ENCODE results near the gene ATP8B3.

ATP8B3 gene

GRCh38 chr19:1856698-1857603 lies 44.9 kb upstream of the ATP8B3 start:
- peak overlapping the region; percentile 24; the same call in 1 of the 2 replicates for H3K4me3 ChIP-seq (ENCODE audit: low read length)
- H3K9me3 ChIP-seq (ENCODE audit: control insufficient read depth, insufficient read depth, low read length), result no peaks in the 10 kb centered on the region
- no peaks in the 10 kb centered on the region for H3K36me3 ChIP-seq (ENCODE audit: control insufficient read depth, insufficient read depth, low read length)
- no CpG with 5 or more reads among the region's 73 CpGs for WGBS (ENCODE audit: insufficient coverage, insufficient read length)
- no peak overlapping the region for H3K27ac ChIP-seq (ENCODE audit: low read length)
- peaks cover 44% of the 10 kb centered on the region for H3K4me1 ChIP-seq (ENCODE audit: control insufficient read depth, insufficient read depth, low read length)
- H3K27me3 ChIP-seq (ENCODE audit: control insufficient read depth, insufficient read depth, low read length), result no peaks in the 10 kb centered on the region
- no peak for DNase-seq (ENCODE audit: low read depth, low spot score)

GRCh38 chr19:1856345-1856697 lies 44.2 kb upstream of the ATP8B3 start:
- Histone ChIP-seq H3K27ac (ENCODE audit: low read length) (no peak overlapping the region), H3K36me3 (ENCODE audit: control insufficient read depth, insufficient read depth, low read length) (no peaks in the 10 kb centered on the region), H3K4me1 (ENCODE audit: control insufficient read depth, insufficient read depth, low read length) (peaks cover 42% of the 10 kb centered on the region), H3K27me3 (ENCODE audit: control insufficient read depth, insufficient read depth, low read length) (no peaks in the 10 kb centered on the region), H3K9me3 (ENCODE audit: control insufficient read depth, insufficient read depth, low read length) (no peaks in the 10 kb centered on the region), H3K4me3 (ENCODE audit: low read length) (peak overlapping the region; percentile 24; the same call in 1 of the 2 replicates)
- no CpG with 5 or more reads among the region's 6 CpGs for WGBS (ENCODE audit: insufficient coverage, insufficient read length)
- no peak for DNase-seq (ENCODE audit: low read depth, low spot score)

GRCh38 chr19:1855828-1856255 lies 43.8 kb upstream of the ATP8B3 start:
- WGBS (ENCODE audit: insufficient coverage, insufficient read length), result no CpG with 5 or more reads among the region's 13 CpGs
- Histone ChIP-seq H3K9me3 (ENCODE audit: control insufficient read depth, insufficient read depth, low read length) (no peaks in the 10 kb centered on the region), H3K4me1 (ENCODE audit: control insufficient read depth, insufficient read depth, low read length) (peaks cover 41% of the 10 kb centered on the region)

GRCh38 chr19:1855040-1855827 lies 43.2 kb upstream of the ATP8B3 start:
- WGBS (ENCODE audit: insufficient coverage, insufficient read length), result no CpG with 5 or more reads among the region's 33 CpGs
- Histone ChIP-seq H3K27me3 (ENCODE audit: control insufficient read depth, insufficient read depth, low read length) (no peaks in the 10 kb centered on the region), H3K27ac (ENCODE audit: low read length) (no peak overlapping the region), H3K4me1 (ENCODE audit: control insufficient read depth, insufficient read depth, low read length) (peaks cover 40% of the 10 kb centered on the region), H3K36me3 (ENCODE audit: control insufficient read depth, insufficient read depth, low read length) (no peaks in the 10 kb centered on the region), H3K4me3 (ENCODE audit: low read length) (no peak overlapping the region; the same call in 1 of the 2 replicates), H3K9me3 (ENCODE audit: control insufficient read depth, insufficient read depth, low read length) (no peaks in the 10 kb centered on the region)
- DNase-seq (ENCODE audit: low read depth, low spot score), result no peak

More at GRCh38 chr19:1855828-1856255, 43.8 kb upstream of the ATP8B3 start:
- Histone ChIP-seq H3K36me3 (ENCODE audit: control insufficient read depth, insufficient read depth, low read length) (no peaks in the 10 kb centered on the region), H3K27ac (ENCODE audit: low read length) (no peak overlapping the region), H3K27me3 (ENCODE audit: control insufficient read depth, insufficient read depth, low read length) (no peaks in the 10 kb centered on the region), H3K4me3 (ENCODE audit: low read length) (no peak overlapping the region)
- no peak for DNase-seq (ENCODE audit: low read depth, low spot score)

GRCh38 chr19:1854542-1855039 lies 42.5 kb upstream of the ATP8B3 start:
- no peaks in the 10 kb centered on the region for H3K9me3 ChIP-seq (ENCODE audit: control insufficient read depth, insufficient read depth, low read length)
- no peaks in the 10 kb centered on the region for H3K27me3 ChIP-seq (ENCODE audit: control insufficient read depth, insufficient read depth, low read length)
- peaks cover 37% of the 10 kb centered on the region for H3K4me1 ChIP-seq (ENCODE audit: control insufficient read depth, insufficient read depth, low read length)
- no CpG with 5 or more reads among the region's 37 CpGs for WGBS (ENCODE audit: insufficient coverage, insufficient read length)
- H3K36me3 ChIP-seq (ENCODE audit: control insufficient read depth, insufficient read depth, low read length), result no peaks in the 10 kb centered on the region
- no peak for DNase-seq (ENCODE audit: low read depth, low spot score)
- H3K4me3 ChIP-seq (ENCODE audit: low read length), result no peak overlapping the region
- no peak overlapping the region for H3K27ac ChIP-seq (ENCODE audit: low read length)

GRCh38 chr19:1854039-1854541 lies 42.0 kb upstream of the ATP8B3 start:
- Histone ChIP-seq H3K27me3 (ENCODE audit: control insufficient read depth, insufficient read depth, low read length) (no peaks in the 10 kb centered on the region), H3K36me3 (ENCODE audit: control insufficient read depth, insufficient read depth, low read length) (no peaks in the 10 kb centered on the region), H3K4me1 (ENCODE audit: control insufficient read depth, insufficient read depth, low read length) (peaks cover 34% of the 10 kb centered on the region), H3K4me3 (ENCODE audit: low read length) (no peak overlapping the region), H3K9me3 (ENCODE audit: control insufficient read depth, insufficient read depth, low read length) (no peaks in the 10 kb centered on the region), H3K27ac (ENCODE audit: low read length) (no peak overlapping the region)
- no CpG with 5 or more reads among the region's 16 CpGs for WGBS (ENCODE audit: insufficient coverage, insufficient read length)
- no peak for DNase-seq (ENCODE audit: low read depth, low spot score)

- Histone ChIP-seq H3K4me3 (ENCODE audit: low read length) (no peak overlapping the region), H3K36me3 (ENCODE audit: control insufficient read depth, insufficient read depth, low read length) (no peaks in the 10 kb centered on the region), H3K27me3 (ENCODE audit: control insufficient read depth, insufficient read depth, low read length) (no peaks in the 10 kb centered on the region), H3K27ac (ENCODE audit: low read length) (no peak overlapping the region), H3K9me3 (ENCODE audit: control insufficient read depth, insufficient read depth, low read length) (no peaks in the 10 kb centered on the region), H3K4me1 (ENCODE audit: control insufficient read depth, insufficient read depth, low read length) (peaks cover 30% of the 10 kb centered on the region)
- no peak for DNase-seq (ENCODE audit: low read depth, low spot score)
- WGBS (ENCODE audit: insufficient coverage, insufficient read length), result no CpG with 5 or more reads among the region's 27 CpGs
Measured at GRCh38 chr19:1853295-1854038, 41.4 kb upstream of the ATP8B3 start.

GRCh38 chr19:1852581-1853128 lies 40.6 kb upstream of the ATP8B3 start:
- peaks cover 22% of the 10 kb centered on the region for H3K4me1 ChIP-seq (ENCODE audit: control insufficient read depth, insufficient read depth, low read length)
- H3K9me3 ChIP-seq (ENCODE audit: control insufficient read depth, insufficient read depth, low read length), result no peaks in the 10 kb centered on the region
- no CpG with 5 or more reads among the region's 9 CpGs for WGBS (ENCODE audit: insufficient coverage, insufficient read length)
- no peaks in the 10 kb centered on the region for H3K27me3 ChIP-seq (ENCODE audit: control insufficient read depth, insufficient read depth, low read length)
- no peak for DNase-seq (ENCODE audit: low read depth, low spot score)
- no peaks in the 10 kb centered on the region for H3K36me3 ChIP-seq (ENCODE audit: control insufficient read depth, insufficient read depth, low read length)
- no peak overlapping the region for H3K4me3 ChIP-seq (ENCODE audit: low read length)
- no peak overlapping the region for H3K27ac ChIP-seq (ENCODE audit: low read length)

- no peak overlapping the region for H3K4me3 ChIP-seq (ENCODE audit: low read length)
- H3K27ac ChIP-seq (ENCODE audit: low read length), result no peak overlapping the region
- WGBS (ENCODE audit: insufficient coverage, insufficient read length), result no CpG with 5 or more reads among the region's 66 CpGs
Measured at GRCh38 chr19:1851654-1852580, 39.8 kb upstream of the ATP8B3 start.

More at GRCh38 chr19:1851654-1852580, 39.8 kb upstream of the ATP8B3 start:
- DNase-seq (ENCODE audit: low read depth, low spot score), result no peak
- H3K36me3 ChIP-seq (ENCODE audit: control insufficient read depth, insufficient read depth, low read length), result no peaks in the 10 kb centered on the region
- H3K4me1 ChIP-seq (ENCODE audit: control insufficient read depth, insufficient read depth, low read length), result peaks cover 25% of the 10 kb centered on the region
- H3K27me3 ChIP-seq (ENCODE audit: control insufficient read depth, insufficient read depth, low read length), result no peaks in the 10 kb centered on the region
- H3K9me3 ChIP-seq (ENCODE audit: control insufficient read depth, insufficient read depth, low read length), result no peaks in the 10 kb centered on the region

Measured in iPS DF 6.9 (cell line).